GM12864 (cell line): ENCODE results near the gene ZSWIM3.

Source experiments
- DNase-seq: peaks from one replicate; pipeline ENCODE4 v3.0.0-alpha.2; 2011; ENCODE audit warnings: low read depth
- H3K4me3 ChIP-seq: 2 replicates; pipeline ENCODE4 v1.5.1; 2011; ENCODE audit warnings: mild to moderate bottlenecking, low read depth, low read length, control low read depth
- TF ChIP-seq, protein P1 (sequence below): IDR thresholded peaks from 2 replicates; pipeline ENCODE4 v1.5.1; 2011; ENCODE audit warnings: low read depth, mild to moderate bottlenecking, moderate library complexity, low read length, control low read depth, inconsistent platforms; ENCODE audit errors: missing control alignments

The ZSWIM3 gene

DNA sequence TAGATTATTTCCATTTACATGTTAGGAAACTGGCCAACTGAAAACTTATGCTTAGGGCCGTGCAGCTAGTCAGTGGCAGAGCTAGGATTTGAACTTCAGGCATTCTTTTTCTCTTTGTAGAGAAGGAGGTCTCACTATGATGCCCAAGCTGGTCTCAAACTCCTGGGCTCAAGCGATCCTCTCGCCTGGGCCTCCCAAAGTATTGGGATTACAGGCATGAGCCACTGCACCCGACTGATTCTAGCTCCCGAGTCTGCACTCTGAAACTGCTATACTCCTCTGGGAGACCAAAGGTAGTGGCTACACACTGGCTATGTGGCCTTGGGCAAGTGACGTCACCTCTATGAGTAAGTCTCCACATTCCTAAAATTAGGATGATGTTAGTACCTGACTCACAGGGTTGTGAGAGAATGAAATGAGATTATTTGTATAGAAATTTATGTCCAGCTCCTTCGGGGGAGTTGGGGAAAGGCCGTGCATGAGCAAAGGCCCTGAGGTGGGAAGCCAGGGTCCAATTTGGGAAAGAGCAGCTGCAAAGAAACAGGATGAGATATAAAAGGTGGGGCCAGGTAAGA is 48.2 kb downstream of the ZSWIM3 start:
- H3K4me3 ChIP-seq: no peak overlapping the region
- DNase-seq: no peak
- TF ChIP-seq, protein P1, sequence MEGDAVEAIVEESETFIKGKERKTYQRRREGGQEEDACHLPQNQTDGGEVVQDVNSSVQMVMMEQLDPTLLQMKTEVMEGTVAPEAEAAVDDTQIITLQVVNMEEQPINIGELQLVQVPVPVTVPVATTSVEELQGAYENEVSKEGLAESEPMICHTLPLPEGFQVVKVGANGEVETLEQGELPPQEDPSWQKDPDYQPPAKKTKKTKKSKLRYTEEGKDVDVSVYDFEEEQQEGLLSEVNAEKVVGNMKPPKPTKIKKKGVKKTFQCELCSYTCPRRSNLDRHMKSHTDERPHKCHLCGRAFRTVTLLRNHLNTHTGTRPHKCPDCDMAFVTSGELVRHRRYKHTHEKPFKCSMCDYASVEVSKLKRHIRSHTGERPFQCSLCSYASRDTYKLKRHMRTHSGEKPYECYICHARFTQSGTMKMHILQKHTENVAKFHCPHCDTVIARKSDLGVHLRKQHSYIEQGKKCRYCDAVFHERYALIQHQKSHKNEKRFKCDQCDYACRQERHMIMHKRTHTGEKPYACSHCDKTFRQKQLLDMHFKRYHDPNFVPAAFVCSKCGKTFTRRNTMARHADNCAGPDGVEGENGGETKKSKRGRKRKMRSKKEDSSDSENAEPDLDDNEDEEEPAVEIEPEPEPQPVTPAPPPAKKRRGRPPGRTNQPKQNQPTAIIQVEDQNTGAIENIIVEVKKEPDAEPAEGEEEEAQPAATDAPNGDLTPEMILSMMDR: no peak

DNA sequence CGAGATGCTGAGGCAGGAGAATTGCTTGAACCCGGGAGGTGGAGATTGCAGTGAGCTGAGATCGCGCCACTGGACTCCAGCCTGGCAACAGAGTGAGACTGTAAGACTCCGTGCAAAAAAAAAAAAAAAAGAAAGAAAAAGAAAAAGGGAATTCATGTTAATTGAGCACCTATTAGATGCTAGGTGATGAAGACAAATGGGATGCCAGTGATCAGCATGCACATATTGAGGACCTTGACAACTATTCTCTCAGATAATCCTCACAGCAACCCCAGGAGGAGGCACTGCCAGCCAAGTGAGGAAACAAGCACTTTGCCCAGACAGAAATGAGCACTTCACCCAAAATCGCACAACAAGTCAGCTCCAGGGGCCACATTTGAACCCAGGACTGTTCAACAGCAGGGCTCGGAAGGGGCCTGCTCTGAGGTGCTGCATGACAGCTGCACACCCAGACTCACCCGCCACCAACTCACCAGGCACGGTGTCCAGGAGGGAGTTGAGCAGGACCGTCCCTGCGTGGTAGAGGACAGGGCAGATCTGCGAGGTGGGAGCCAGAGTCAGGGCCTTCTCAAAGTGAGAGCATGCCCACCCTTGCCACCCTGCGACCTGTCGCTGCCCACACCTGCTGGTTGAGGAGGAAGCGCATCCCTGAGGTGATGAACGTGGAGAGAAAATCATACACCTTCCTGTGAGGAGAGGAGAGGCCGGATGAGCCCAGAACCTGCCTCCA is 50.0 kb downstream of the ZSWIM3 start:
- TF ChIP-seq, protein P1: no peak
- no peak for DNase-seq
- no peak overlapping the region for H3K4me3 ChIP-seq

DNA sequence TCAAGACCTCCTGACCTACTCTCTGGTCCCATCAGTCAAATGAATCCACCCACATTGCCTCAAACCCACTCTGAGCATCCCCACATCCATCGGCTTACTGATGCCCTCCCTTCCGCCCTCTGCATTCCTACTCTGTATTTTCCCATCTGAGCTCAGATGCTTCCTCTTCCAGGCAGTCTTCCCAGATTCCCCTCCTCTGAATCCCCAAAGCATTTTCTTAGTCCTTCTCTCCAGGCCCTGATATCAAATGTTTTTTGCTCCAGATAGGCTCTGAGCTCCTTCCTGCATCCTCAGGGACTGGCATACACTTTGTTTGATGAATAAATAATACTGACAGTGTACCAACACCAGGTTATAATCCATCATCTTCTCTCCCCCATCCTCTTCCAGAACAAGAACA is 50.7 kb downstream of the ZSWIM3 start:
- no peak for DNase-seq
- TF ChIP-seq, protein P1: no peak
- no peak overlapping the region for H3K4me3 ChIP-seq

DNA sequence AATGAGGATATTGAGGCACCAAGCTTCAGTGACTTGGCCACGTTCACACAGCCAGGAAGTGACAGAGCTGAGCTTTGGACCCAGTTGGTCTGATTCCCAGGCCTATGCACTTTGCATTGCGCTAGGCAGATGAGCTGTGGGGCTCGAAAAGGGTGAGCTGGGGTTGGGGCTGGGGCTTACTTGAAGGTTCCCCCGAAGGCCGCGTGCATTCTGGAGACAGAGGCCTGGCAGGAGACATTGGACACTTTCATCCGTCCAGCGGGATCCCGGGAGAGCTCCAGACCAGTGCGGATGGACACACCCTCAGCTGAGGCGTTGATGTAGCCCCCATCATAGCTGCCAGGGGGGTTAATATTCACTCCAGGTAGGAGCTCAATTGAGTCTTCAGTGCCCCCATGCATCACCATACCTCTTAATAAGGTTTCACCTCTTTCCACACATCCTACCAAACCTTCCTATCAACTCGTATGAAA is 52.0 kb downstream of the ZSWIM3 start:
- TF ChIP-seq, protein P1: no peak
- no peak for DNase-seq
- no peak overlapping the region for H3K4me3 ChIP-seq

DNA sequence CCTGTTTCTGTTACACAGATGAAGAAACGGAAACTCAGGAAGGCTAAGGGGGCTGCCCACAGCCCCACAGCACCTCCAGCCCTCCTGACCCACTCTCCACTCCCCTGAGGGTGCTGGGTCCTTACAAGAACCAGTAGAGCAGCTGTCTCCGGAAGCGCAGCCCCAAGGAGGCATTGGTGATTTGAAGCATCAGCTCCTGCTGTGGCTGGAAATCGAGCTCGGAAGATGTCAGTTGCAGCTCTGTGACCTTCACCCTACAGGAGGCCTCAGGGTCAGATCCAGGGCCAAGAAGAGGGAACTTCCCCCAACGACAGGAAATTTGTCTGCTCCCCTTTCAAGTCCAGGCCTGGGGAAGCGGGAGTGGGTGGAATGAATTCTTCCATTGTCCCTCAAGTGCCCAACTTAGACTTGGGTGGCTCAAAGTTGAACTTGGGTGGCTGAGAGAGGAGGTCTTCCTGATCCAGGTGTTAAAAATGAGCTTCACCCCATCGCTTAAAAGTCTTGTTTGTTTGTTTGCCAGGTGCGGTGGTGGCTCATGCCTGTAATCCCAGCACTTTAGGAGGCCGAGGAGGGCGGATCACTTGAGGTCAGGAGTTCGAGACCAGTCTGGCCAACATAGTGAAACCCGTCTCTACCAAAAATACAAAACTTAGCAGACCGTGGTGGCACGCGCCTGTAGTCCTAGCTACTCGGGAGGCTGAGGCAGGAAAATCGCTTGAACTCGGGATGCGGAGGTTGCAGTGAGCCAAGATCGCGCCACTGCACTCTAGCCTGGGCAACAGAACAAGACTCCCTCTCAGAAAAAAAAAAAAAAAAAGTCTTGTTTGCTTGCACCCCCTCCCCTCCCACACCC is 52.6 kb downstream of the ZSWIM3 start:
- DNase-seq: no peak
- no peak overlapping the region for H3K4me3 ChIP-seq
- TF ChIP-seq, protein P1: no peak

DNA sequence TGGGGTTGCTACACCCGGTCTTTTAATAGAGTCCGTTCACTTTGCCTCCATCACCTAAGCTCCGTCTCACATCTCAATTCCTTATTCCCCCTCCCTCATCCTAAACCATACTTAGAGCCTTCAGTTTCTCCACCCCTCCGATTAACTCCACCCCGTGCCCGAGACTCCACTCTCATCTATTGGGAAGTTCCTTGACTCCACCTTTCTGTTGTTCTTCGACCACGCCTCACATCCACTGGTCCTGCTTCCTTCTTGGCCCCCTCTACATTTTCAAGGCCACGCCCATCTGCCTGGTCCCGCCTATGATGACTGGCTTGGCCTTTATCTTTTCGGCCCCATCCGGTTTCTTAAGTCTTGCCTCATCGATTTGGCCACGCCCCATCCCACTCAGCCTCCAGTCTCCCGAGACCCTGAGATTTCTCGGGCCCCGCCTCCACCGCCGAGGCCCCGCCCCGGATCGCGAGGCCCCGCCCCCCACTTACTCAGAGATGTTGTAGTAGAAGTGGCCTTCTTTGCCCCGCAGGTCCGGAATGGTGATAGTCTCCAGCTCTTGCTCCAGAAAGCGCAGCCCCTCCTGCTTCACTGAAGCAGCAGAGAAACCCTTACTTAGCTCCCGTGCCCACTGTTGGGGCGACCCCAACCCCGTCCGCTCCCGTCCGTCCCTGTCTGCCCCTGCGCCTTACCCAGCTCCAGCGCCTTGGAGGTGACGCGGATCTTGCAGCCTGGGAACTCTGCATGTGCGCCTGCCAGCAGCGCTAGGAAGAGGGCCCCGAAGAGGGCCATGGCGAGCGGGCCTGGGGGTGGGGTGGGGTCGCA is 53.5 kb downstream of the ZSWIM3 start:
- TF ChIP-seq, protein P1: no peak
- H3K4me3 ChIP-seq: peak overlapping the region; percentile 45
- peak; percentile 99 for DNase-seq
